Activated CD4-positive, alpha-beta T cell treated with anti-CD3 and anti-CD28 coated beads for 48 hours (primary cell): ENCODE results near the gene PIBF1.
"Not testable (repeated sequence)": the region's sequence is repeated elsewhere in the genome, so short reads cannot be mapped to it uniquely, and the experiment has no call there.

ENCODE experiments used
- DNase-seq: peaks from one replicate; pipeline ENCODE4 v3.0.0-alpha.2; 2020

PIBF1 gene

GRCh38 chr13:72931311-72931710 lies 149.4 kb downstream of the PIBF1 start:
- no peak for DNase-seq

GRCh38 chr13:72932250-72932649 lies 150.3 kb downstream of the PIBF1 start:
- DNase-seq = no peak

- not testable (repeated sequence) for DNase-seq
These were observed 164.3 kb downstream of the PIBF1 start for GRCh38 chr13:72946267-72946666.

GRCh38 chr13:72952529-72953141 lies 170.7 kb downstream of the PIBF1 start:
- no peak for DNase-seq

GRCh38 chr13:72953391-72953965 lies 171.5 kb downstream of the PIBF1 start:
- DNase-seq = no peak

- no peak for DNase-seq
These were observed 177.7 kb downstream of the PIBF1 start for GRCh38 chr13:72959643-72960042.

- DNase-seq = no peak
These were observed 178.2 kb downstream of the PIBF1 start for GRCh38 chr13:72960114-72960513.

GRCh38 chr13:72960541-72960940 lies 178.6 kb downstream of the PIBF1 start:
- DNase-seq = no peak

GRCh38 chr13:72963762-72964161 lies 181.8 kb downstream of the PIBF1 start:
- no peak for DNase-seq

GRCh38 chr13:72970301-72970880 lies 188.5 kb downstream of the PIBF1 start:
- DNase-seq = no peak

GRCh38 chr13:72970956-72971355 lies 189.0 kb downstream of the PIBF1 start:
- no peak for DNase-seq

GRCh38 chr13:72973234-72973633 lies 191.3 kb downstream of the PIBF1 start:
- DNase-seq = no peak

GRCh38 chr13:72983085-72983768 lies 201.3 kb downstream of the PIBF1 start:
- no peak for DNase-seq

GRCh38 chr13:72985610-72986009 lies 203.7 kb downstream of the PIBF1 start:
- no peak for DNase-seq

- no peak for DNase-seq
These were observed 204.3 kb downstream of the PIBF1 start for GRCh38 chr13:72986197-72986596.

GRCh38 chr13:72990953-72991352 lies 209.0 kb downstream of the PIBF1 start:
- no peak for DNase-seq

- no peak for DNase-seq
These were observed 216.1 kb downstream of the PIBF1 start for GRCh38 chr13:72998012-72998411.

- peak; percentile 3 for DNase-seq
These were observed 218.2 kb downstream of the PIBF1 start for GRCh38 chr13:73000027-73000674.

GRCh38 chr13:73001971-73002370 lies 220.0 kb downstream of the PIBF1 start:
- DNase-seq = no peak

- no peak for DNase-seq
These were observed 229.8 kb downstream of the PIBF1 start for GRCh38 chr13:73011751-73012150.

- no peak for DNase-seq
These were observed 233.9 kb downstream of the PIBF1 start for GRCh38 chr13:73015805-73016204.

- no peak for DNase-seq
These were observed 236.4 kb downstream of the PIBF1 start for GRCh38 chr13:73018336-73018735.

GRCh38 chr13:73025217-73026012 lies 243.5 kb downstream of the PIBF1 start:
- no peak for DNase-seq
